H1 (cell line): Measurements from ENCODE around the gene ZNF625. TPM values are rescaled to one million over a fixed set of nuclear protein-coding genes. Genes with fewer than 3 reads are reported as not detected.

Experiments used
- CTCF ChIA-PET: fragments of 300-600 bp; sonication (Branson Sonifier 250); formaldehyde crosslinking; loops from one replicate; lab custom pipeline; 2021; ENCODE audit not compliant: partially characterized antibody; lab: Charles Lee
- POLR2A ChIA-PET: fragments of 300-600 bp; sonication (Branson Sonifier 250); formaldehyde crosslinking; loops from one replicate; lab custom pipeline; 2021; ENCODE audit warnings: inconsistent platforms; ENCODE audit not compliant: partially characterized antibody; lab: Charles Lee
- DNase-seq, 2 experiments: peaks; one replicate each; pipeline versions ENCODE4 v3.0.0 to v3.0.0-alpha.2; 2010 to 2022; ENCODE audit warnings: low spot score in 2 of 2, low read depth in 1 of 2, mixed read lengths in 1 of 2
- FAIRE-seq: peaks from 2 replicates; lab custom pipeline; 2011; peaks lifted over from hg19 to GRCh38; lab: Jason Lieb, UNC
- H2AFZ ChIP-seq: 2 replicates; pipeline ENCODE4 v1.8.1; 2012; ENCODE audit warnings: low read length, inconsistent platforms
- H2AK5ac ChIP-seq: 2 replicates; pipeline ENCODE4 v1.6.1; 2013; ENCODE audit warnings: low read depth, low read length
- H2BK120ac ChIP-seq: replicated peaks from 2 replicates; pipeline ENCODE3; 2013; ENCODE audit warnings: low read depth, low read length, inconsistent platforms
- H2BK12ac ChIP-seq: 2 replicates; pipeline ENCODE4 v1.6.1; 2013; ENCODE audit warnings: low read depth, low read length
- H2BK15ac ChIP-seq: 2 replicates; pipeline ENCODE4 v1.6.1; 2013; ENCODE audit warnings: low read length
- H2BK20ac ChIP-seq: 2 replicates; pipeline ENCODE4 v1.6.1; 2013; ENCODE audit warnings: low read length
- H2BK5ac ChIP-seq: 2 replicates; pipeline ENCODE4 v1.6.1; 2013; ENCODE audit warnings: low read depth, low read length
- H3K14ac ChIP-seq: 2 replicates; pipeline ENCODE4 v1.6.1; 2013; ENCODE audit warnings: inconsistent platforms; ENCODE audit not compliant: insufficient read length
- H3K18ac ChIP-seq: 2 replicates; pipeline ENCODE4 v1.6.1; 2013; ENCODE audit warnings: low read length; ENCODE audit errors: extremely low read depth
- H3K23ac ChIP-seq: 2 replicates; pipeline ENCODE4 v1.6.1; 2013; ENCODE audit warnings: inconsistent platforms; ENCODE audit not compliant: insufficient read length
- H3K23me2 ChIP-seq: 2 replicates; pipeline ENCODE4 v1.6.1; 2013; ENCODE audit warnings: low read depth, low read length
- H3K27ac ChIP-seq: 2 replicates; pipeline ENCODE4 v1.6.1; 2011; ENCODE audit warnings: low read depth, low read length, inconsistent platforms
- H3K27me3 ChIP-seq, 4 experiments: replicated peaks in 1 of 4; 1 replicate in 1 of 4; 2 replicates in 3 of 4; pipeline versions ENCODE4 v1.6.1 to v1.8.1; 2011 to 2013; ENCODE audit warnings: low read length in 3 of 4, mild to moderate bottlenecking in 3 of 4, inconsistent platforms in 2 of 4, mixed read lengths in 2 of 4, moderate library complexity in 1 of 4; ENCODE audit not compliant: control insufficient read depth in 3 of 4, insufficient read depth in 3 of 4; ENCODE audit errors: extremely low read depth in 1 of 4
- H3K36me3 ChIP-seq, 4 experiments: 2 replicates each; pipeline versions ENCODE4 v1.6.1 to v1.8.1; 2011 to 2013; ENCODE audit warnings: mild to moderate bottlenecking in 4 of 4, low read length in 3 of 4, moderate library complexity in 2 of 4, control low read depth in 1 of 4, inconsistent platforms in 1 of 4; ENCODE audit not compliant: insufficient read depth in 4 of 4, control insufficient read depth in 2 of 4
- H3K4ac ChIP-seq: replicated peaks from 2 replicates; pipeline ENCODE3; 2013; ENCODE audit warnings: low read length, low read depth, mixed read lengths, inconsistent platforms; ENCODE audit not compliant: insufficient read length
- H3K4me1 ChIP-seq, 4 experiments: replicated peaks in 1 of 4; 1 replicate in 1 of 4; 2 replicates in 3 of 4; pipeline versions ENCODE4 v1.6.1 to v1.8.1; 2011 to 2013; ENCODE audit warnings: low read length in 3 of 4, inconsistent platforms in 2 of 4, mixed read lengths in 1 of 4; ENCODE audit not compliant: insufficient read depth in 4 of 4, control insufficient read depth in 3 of 4
- H3K4me2 ChIP-seq, 2 experiments: 2 replicates each; pipeline versions ENCODE4 v1.6.1 to v1.8.1; 2011 to 2013; ENCODE audit warnings: low read depth in 2 of 2, low read length in 2 of 2, control low read depth in 1 of 2, inconsistent platforms in 1 of 2, mild to moderate bottlenecking in 1 of 2; ENCODE audit not compliant: insufficient read depth in 1 of 2
- H3K4me3 ChIP-seq, 4 experiments: fragments of 200-600, 300-600 bp in 1 of 4; sonication (generic), shearing (Covaris generic), sonication (Bioruptor Twin) in 1 of 4; 2 replicates each; pipeline versions ENCODE4 v1.5.1 to v1.8.1; 2011 to 2016; ENCODE audit warnings: low read length in 4 of 4, low read depth in 3 of 4, control low read depth in 2 of 4, inconsistent platforms in 2 of 4, mild to moderate bottlenecking in 2 of 4, mixed read lengths in 1 of 4, moderate library complexity in 1 of 4; ENCODE audit not compliant: insufficient read depth in 2 of 4; ENCODE audit errors: extremely low read depth in 1 of 4
- H3K56ac ChIP-seq: replicated peaks from 2 replicates; pipeline ENCODE3; 2013; ENCODE audit warnings: low read depth, mild to moderate bottlenecking, mixed read lengths, low read length, inconsistent platforms; ENCODE audit not compliant: insufficient read length
- H3K79me1 ChIP-seq: 2 replicates; pipeline ENCODE4 v1.6.1; 2013; ENCODE audit warnings: low read depth, low read length, control low read depth
- H3K79me2 ChIP-seq, 2 experiments: 2 replicates each; pipeline versions ENCODE4 v1.6.1 to v1.8.1; 2012 to 2013; ENCODE audit warnings: low read length in 2 of 2, mild to moderate bottlenecking in 2 of 2, inconsistent platforms in 1 of 2; ENCODE audit not compliant: insufficient read depth in 2 of 2, control insufficient read depth in 1 of 2
- H3K9ac ChIP-seq, 4 experiments: replicated peaks in 1 of 4; 1 replicate in 1 of 4; 2 replicates in 3 of 4; pipeline versions ENCODE4 v1.6.1 to v1.8.1; 2011 to 2013; ENCODE audit warnings: low read depth in 3 of 4, low read length in 3 of 4, control low read depth in 2 of 4, mild to moderate bottlenecking in 2 of 4, moderate library complexity in 2 of 4, inconsistent platforms in 1 of 4; ENCODE audit errors: extremely low read depth in 1 of 4
- H3K9me3 ChIP-seq, 2 experiments: 2 replicates each; pipeline versions ENCODE4 v1.6.1 to v1.8.1; 2012 to 2013; ENCODE audit warnings: mild to moderate bottlenecking in 2 of 2, moderate library complexity in 2 of 2, control low read depth in 1 of 2, inconsistent platforms in 1 of 2, low read depth in 1 of 2, low read length in 1 of 2, mixed read lengths in 1 of 2; ENCODE audit not compliant: insufficient read depth in 2 of 2
- H4K20me1 ChIP-seq, 2 experiments: replicated peaks in 1 of 2; 2 replicates each; pipeline versions ENCODE3 to v1.8.1; 2011 to 2013; ENCODE audit warnings: inconsistent platforms in 2 of 2, low read length in 2 of 2, mild to moderate bottlenecking in 1 of 2; ENCODE audit not compliant: insufficient read depth in 2 of 2, control insufficient read depth in 1 of 2
- H4K5ac ChIP-seq: 2 replicates; pipeline ENCODE4 v1.6.1; 2013; ENCODE audit warnings: low read length, low read depth, mixed read lengths, inconsistent platforms; ENCODE audit not compliant: insufficient read length
- H4K8ac ChIP-seq: 2 replicates; pipeline ENCODE4 v1.8.0; 2013; ENCODE audit warnings: mild to moderate bottlenecking, moderate library complexity, low read length, inconsistent platforms; ENCODE audit not compliant: insufficient read depth; ENCODE audit errors: extremely low read depth
- H4K91ac ChIP-seq: replicated peaks from 2 replicates; pipeline ENCODE3; 2013; ENCODE audit warnings: low read length, mixed read lengths, inconsistent platforms; ENCODE audit not compliant: insufficient read length
- BACH1 ChIP-seq: IDR thresholded peaks from 2 replicates; pipeline ENCODE4 v1.6.1; 2012; ENCODE audit warnings: low read length, improper control_type of control experiment
- BRCA1 ChIP-seq: IDR thresholded peaks from 2 replicates; pipeline ENCODE4 v1.6.1; 2012; ENCODE audit warnings: low read depth, low read length, improper control_type of control experiment
- CBX5 ChIP-seq: fragments of 300-800, 300-1000 bp; sonication (generic); IDR thresholded peaks from 2 replicates; pipeline ENCODE4 v1.7.1; 2016; ENCODE audit warnings: antibody characterized with exemption, low read length, low read depth
- CEBPB ChIP-seq: IDR thresholded peaks from 2 replicates; pipeline ENCODE4 v1.6.1; 2012; ENCODE audit warnings: low read depth, low read length
- GTF2F1 ChIP-seq: IDR thresholded peaks from 2 replicates; pipeline ENCODE4 v1.6.1; 2012; ENCODE audit warnings: low read depth, low read length, improper control_type of control experiment, borderline replicate concordance
- PHF8 ChIP-seq: fragments of 200-600 bp; sonication (generic); conservative IDR thresholded peaks from 2 replicates; pipeline ENCODE4 v1.7.1; 2012; ENCODE audit warnings: low read depth, mild to moderate bottlenecking, inconsistent platforms, low read length, moderate library complexity
- POLR2AphosphoS5 ChIP-seq: IDR thresholded peaks from 2 replicates; pipeline ENCODE4 v1.6.1; 2011; ENCODE audit warnings: low read depth, low read length
- RBBP5 ChIP-seq: IDR thresholded peaks from 2 replicates; pipeline ENCODE4 v1.7.1; 2012; ENCODE audit warnings: low read depth, mild to moderate bottlenecking, inconsistent platforms, low read length, moderate library complexity, borderline replicate concordance
- RFX5 ChIP-seq: IDR thresholded peaks from 2 replicates; pipeline ENCODE4 v1.6.1; 2011; ENCODE audit warnings: low read depth, low read length, improper control_type of control experiment, borderline replicate concordance
- SIN3A ChIP-seq, 2 experiments: IDR thresholded peaks in 1 of 2; conservative IDR thresholded peaks in 1 of 2; 2 replicates each; pipeline ENCODE4 v1.6.1; 2011 to 2012; ENCODE audit warnings: low read length in 2 of 2, improper control_type of control experiment in 1 of 2, low read depth in 1 of 2, mild to moderate bottlenecking in 1 of 2
- SIX5 ChIP-seq: IDR thresholded peaks from 2 replicates; pipeline ENCODE4 v1.6.1; 2011; ENCODE audit warnings: mild to moderate bottlenecking, low read depth, low read length
- polyA plus RNA-seq, 7 experiments: library from polyadenylated mRNA; depleted of rRNA in 3 of 7; stranded (reverse) in 5 of 7; unstranded in 2 of 7; fragments of >200 nt in 5 of 7; fragments of 200-250 nt in 2 of 7; gene quantifications; 1 replicate in 5 of 7; 2 replicates in 1 of 7; 4 replicates in 1 of 7; pipeline versions ENCODE4 v1.2.1 to v1.2.3, GENCODE V29; 2011 to 2013; ENCODE audit warnings: missing spikeins in 2 of 7, mixed read lengths in 2 of 7
- total RNA-seq: library from RNA; stranded (reverse); fragmentation: NEBNext Ultra II Directional; extraction: Animal tissue kit (Norgen Biotek cat#: 25700); gene quantifications from 2 replicates; pipeline ENCODE4 v1.2.1, GENCODE V29; 2021
- TF ChIP-seq, protein P1 (sequence below): IDR thresholded peaks from 2 replicates; pipeline ENCODE4 v1.6.1; 2012; ENCODE audit warnings: low read length, inconsistent platforms

Gene ZNF625
- total and polyA plus RNA-seq, 2 of the 8 experiments (the other 6 are each of a cell fraction or from before 2014, with no cell fraction given), result 2.5 to 26.8 TPM

DNA sequence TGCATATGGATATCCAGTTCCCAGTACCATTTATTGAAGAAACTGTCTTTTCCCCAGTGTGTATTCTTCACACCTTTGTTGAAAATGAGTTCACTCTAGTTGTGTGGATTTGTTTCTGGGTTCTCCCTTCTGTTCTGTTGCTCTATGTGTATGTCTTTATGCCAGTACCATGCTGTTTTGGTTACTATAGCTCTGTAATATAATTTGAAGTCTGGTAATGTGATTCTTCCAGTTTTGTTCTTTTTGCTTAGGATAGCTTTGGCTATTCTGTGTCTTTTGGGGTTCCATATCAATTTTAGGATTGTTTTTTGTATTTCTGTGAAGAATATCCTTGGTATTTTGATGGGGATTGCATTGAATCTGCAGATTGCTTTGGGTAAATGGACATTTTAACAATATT, 41.6 kb upstream of the ZNF625 start:
- no peak overlapping the region for H3K23ac ChIP-seq
- no peak overlapping the region for H2AK5ac ChIP-seq
- H2BK20ac ChIP-seq, result no peak overlapping the region
- TF ChIP-seq BACH1, result no peak
- no peak for TF ChIP-seq RBBP5
- TF ChIP-seq CEBPB, result no peak
- TF ChIP-seq GTF2F1, result no peak
- no peak for TF ChIP-seq SIX5
- no peak for TF ChIP-seq CBX5
- TF ChIP-seq BRCA1, result no peak
- TF ChIP-seq, protein P1, sequence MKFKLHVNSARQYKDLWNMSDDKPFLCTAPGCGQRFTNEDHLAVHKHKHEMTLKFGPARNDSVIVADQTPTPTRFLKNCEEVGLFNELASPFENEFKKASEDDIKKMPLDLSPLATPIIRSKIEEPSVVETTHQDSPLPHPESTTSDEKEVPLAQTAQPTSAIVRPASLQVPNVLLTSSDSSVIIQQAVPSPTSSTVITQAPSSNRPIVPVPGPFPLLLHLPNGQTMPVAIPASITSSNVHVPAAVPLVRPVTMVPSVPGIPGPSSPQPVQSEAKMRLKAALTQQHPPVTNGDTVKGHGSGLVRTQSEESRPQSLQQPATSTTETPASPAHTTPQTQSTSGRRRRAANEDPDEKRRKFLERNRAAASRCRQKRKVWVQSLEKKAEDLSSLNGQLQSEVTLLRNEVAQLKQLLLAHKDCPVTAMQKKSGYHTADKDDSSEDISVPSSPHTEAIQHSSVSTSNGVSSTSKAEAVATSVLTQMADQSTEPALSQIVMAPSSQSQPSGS, result no peak
- TF ChIP-seq RFX5, result no peak
- no peak for TF ChIP-seq SIN3A (conservative IDR thresholded peaks at IDR 0.05 in 1 of 2, IDR thresholded peaks at IDR 0.05 in 1 of 2; ENCODE audit: low read depth in 1 of 2, low read length in 2 of 2)
- no peak for TF ChIP-seq POLR2AphosphoS5
- no peak for TF ChIP-seq PHF8
- H3K4me3 ChIP-seq, result no peak overlapping the region
- H4K5ac ChIP-seq, result no peak overlapping the region
- POLR2A ChIA-PET, result no interaction called here
- no peak overlapping the region for H3K9ac ChIP-seq
- no peaks in the 10 kb centered on the region for H3K79me1 ChIP-seq
- H3K27ac ChIP-seq, result no peak overlapping the region
- CTCF ChIA-PET, result no interaction called here
- H3K14ac ChIP-seq, result no peak overlapping the region
- FAIRE-seq, result no peak
- no peaks in the 10 kb centered on the region for H3K27me3 ChIP-seq
- no peak overlapping the region for H2AFZ ChIP-seq
- no peak overlapping the region for H2BK120ac ChIP-seq
- no peak overlapping the region for H2BK15ac ChIP-seq
- peaks cover 29 to 32% of the 10 kb centered on the region in 2 experiments for H3K9me3 ChIP-seq
- no peak overlapping the region for H3K18ac ChIP-seq
- H3K79me2 ChIP-seq, result no peaks in the 10 kb centered on the region
- H3K4ac ChIP-seq, result no peak overlapping the region
- H3K36me3 ChIP-seq, result peaks cover 0 to 8% (median 0%) of the 10 kb centered on the region in 4 experiments; a peak in 1 of 8 replicates
- DNase-seq, result no peak
- no peak overlapping the region for H2BK12ac ChIP-seq
- no peak overlapping the region for H3K56ac ChIP-seq
- no peaks in the 10 kb centered on the region for H3K23me2 ChIP-seq
- no peak overlapping the region; the same call in 1 of the 2 replicates for H4K8ac ChIP-seq
- H4K91ac ChIP-seq, result no peak overlapping the region
- H2BK5ac ChIP-seq, result no peak overlapping the region
- H3K4me2 ChIP-seq, result no peak overlapping the region
- H3K4me1 ChIP-seq, result no peaks in the 10 kb centered on the region
- H4K20me1 ChIP-seq, result no peaks in the 10 kb centered on the region
